ENCODE measurements around the gene STK11.

DNA sequence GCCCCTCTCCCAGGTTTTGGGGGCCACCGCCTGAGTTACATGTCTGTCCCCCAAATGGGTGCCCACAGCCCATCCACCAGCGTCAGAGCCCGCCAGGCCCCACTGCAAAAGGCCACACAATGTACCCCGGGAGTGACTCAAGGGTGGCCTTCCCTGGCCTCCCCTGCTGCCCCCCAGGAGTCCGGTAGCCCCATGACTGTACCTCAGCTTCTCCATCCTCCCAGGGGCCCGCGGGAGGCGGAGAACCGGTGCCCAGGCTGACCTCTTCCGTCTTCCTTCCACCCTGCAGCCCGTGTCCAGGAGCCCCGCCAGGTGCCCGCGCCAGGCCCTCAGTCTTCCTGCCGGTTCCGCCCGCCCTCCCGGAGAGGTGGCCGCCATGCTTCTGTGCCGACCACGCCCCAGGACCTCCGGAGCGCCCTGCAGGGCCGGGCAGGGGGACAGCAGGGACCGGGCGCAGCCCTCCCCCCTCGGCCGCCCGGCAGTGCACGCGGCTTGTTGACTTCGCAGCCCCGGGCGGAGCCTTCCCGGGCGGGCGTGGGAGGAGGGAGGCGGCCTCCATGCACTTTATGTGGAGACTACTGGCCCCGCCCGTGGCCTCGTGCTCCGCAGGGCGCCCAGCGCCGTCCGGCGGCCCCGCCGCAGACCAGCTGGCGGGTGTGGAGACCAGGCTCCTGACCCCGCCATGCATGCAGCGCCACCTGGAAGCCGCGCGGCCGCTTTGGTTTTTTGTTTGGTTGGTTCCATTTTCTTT lies 21.9 kb downstream of the STK11 start:
- TF ChIP-seq, protein P1, sequence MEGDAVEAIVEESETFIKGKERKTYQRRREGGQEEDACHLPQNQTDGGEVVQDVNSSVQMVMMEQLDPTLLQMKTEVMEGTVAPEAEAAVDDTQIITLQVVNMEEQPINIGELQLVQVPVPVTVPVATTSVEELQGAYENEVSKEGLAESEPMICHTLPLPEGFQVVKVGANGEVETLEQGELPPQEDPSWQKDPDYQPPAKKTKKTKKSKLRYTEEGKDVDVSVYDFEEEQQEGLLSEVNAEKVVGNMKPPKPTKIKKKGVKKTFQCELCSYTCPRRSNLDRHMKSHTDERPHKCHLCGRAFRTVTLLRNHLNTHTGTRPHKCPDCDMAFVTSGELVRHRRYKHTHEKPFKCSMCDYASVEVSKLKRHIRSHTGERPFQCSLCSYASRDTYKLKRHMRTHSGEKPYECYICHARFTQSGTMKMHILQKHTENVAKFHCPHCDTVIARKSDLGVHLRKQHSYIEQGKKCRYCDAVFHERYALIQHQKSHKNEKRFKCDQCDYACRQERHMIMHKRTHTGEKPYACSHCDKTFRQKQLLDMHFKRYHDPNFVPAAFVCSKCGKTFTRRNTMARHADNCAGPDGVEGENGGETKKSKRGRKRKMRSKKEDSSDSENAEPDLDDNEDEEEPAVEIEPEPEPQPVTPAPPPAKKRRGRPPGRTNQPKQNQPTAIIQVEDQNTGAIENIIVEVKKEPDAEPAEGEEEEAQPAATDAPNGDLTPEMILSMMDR (IDR thresholded peaks at IDR 0.05; ENCODE audit: low read length), result no peak
- TF ChIP-seq EZH2 (optimal IDR thresholded peaks at IDR 0.05; ENCODE audit: low read depth, low read length), result no peak

Data from MM.1S (cell line).